ENCODE data around the gene SLC34A1.
"Not testable (repeated sequence)": the region's sequence is repeated elsewhere in the genome, so short reads cannot be mapped to it uniquely, and the experiment has no call there.

Gene SLC34A1

DNA sequence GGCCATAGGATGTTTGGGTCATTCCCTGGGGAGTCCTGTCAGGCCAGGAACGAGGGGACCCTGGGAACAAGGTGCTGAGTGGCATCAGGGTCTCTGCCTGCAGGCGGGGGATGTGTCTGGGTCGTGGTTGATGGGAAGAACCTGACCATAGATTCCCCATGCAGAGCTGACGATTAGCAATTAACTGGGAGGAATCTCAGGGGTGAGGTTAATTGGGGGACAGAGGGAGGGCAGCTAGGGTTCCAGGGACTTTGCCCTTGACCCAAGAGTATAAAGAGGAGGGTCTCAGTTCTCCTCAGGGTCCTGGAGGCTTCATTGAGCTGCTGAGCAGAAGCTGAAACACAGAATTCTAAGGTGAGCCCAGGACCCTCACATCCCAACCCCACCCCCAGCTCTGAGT is at the start of gene SLC34A1:
TSS of gene SLC34A1 (plus strand) at position 301 of the 400 bp plus-strand sequence. CDS start 1,308 bp downstream, outside the sequence.
- no peak for DNase-seq (ENCODE audit: low read depth in 2 of 2)

DNA sequence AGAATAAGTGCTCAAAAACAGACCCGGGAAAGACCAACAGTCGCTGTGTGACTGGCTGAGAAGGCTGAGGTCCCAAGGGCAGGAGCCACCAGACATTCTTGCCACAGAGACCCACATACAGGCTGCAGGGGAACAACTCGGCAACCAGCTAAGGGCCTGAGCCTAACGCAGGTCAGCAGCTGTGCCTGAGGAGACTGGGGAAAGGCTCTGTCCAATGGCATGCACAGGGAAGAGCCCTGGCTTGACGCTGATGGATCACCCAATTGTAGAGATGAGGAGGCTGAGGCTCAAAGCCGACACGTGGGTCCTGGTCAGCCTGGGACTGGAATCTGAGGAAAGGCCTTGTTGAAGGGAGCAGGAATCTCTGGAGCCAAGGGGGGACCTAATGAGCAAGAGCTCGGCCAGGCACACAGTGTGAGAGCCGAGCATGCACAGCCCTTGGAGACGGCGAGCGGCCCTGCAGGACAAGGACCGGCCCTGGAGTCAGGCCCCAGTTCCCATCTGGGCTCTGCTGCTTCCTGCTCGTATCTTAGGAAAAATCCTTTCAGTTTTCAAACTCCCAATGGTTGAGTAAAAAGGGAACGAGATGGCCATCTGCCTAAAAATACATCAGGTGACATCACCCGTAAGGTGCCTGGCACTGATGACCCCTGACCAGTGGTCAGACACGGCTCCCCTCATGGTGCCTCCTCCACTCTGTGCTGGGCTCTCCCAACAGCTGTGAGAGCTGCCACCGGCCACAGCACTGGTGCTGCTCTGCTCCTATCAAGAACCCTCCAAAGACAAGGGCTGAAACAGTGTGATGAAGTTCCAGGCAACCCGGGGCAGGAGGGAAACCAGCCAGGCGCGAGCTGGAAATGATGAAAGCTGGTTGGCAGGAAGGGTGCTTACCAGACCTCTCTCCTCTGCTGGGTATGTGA is 49.2 kb upstream of the SLC34A1 start:
- DNase-seq (ENCODE audit: low read depth in 2 of 2), result no peak

GRCh38 chr5:177335701-177336065 is 48.6 kb upstream of the SLC34A1 start:
- DNase-seq (ENCODE audit: low read depth in 2 of 2), result no peak

DNA sequence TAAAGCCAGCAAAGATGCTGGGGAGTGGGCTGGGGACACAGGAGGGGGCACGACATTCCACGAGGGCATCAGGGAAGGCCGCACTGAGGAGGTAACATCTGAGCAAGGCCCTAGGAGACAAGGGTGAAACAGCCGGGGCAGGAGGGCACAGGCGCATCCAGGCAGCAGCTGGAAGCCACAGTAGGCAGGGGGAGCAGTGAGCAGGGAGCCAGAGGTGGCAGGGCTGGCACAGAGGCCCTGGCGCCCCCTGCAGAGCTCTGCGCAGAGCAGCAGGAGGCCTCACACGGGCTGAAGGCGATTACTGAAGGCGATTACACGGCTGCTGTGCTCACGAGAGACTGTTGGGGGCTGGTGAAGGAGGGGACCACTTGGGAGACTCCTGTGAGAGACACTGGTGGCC is 48.1 kb upstream of the SLC34A1 start:
- no peak for DNase-seq (ENCODE audit: low read depth in 2 of 2)

DNA sequence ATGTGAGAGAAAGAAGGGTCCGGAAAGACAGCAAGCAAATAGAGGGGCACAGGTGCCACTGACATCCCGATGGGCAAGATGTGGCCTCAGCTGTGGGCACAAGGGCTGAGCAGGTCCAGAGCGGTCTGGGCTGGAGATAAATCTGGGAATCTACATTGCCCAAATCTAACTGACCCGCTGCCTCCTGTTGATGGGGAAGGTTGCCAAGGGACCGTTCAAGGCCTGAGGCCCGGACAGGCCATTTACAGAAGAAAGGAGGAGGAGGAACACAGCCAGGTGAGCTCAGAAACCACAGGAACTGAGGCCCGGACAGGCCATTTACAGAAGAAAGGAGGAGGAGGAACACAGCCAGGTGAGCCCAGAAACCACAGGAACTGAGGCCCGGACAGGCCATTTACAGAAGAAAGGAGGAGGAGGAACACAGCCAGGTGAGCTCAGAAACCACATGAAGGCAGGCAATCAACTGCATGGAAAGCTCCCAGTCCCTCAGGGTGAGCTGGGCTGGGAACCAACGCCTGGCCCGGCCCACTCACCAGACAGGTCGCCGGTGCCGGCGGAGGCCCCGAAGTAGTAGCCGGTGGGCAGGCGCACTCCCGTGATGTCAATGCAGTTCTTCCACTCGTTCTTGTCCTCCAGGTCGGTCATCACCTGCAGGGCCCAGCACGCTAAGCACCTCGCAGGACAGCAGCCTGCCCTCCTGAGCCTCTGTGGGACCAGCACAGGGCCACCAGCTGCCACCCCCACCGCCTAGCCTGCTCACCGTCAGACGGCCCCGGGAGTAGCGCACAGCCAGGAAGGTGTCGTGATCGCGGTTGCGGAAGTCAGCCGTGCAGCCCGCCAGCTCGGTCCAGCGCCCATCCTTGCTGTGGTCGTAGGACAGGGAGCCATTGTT is 47.4 kb upstream of the SLC34A1 start:
- no peak for DNase-seq (ENCODE audit: low read depth in 2 of 2)

DNA sequence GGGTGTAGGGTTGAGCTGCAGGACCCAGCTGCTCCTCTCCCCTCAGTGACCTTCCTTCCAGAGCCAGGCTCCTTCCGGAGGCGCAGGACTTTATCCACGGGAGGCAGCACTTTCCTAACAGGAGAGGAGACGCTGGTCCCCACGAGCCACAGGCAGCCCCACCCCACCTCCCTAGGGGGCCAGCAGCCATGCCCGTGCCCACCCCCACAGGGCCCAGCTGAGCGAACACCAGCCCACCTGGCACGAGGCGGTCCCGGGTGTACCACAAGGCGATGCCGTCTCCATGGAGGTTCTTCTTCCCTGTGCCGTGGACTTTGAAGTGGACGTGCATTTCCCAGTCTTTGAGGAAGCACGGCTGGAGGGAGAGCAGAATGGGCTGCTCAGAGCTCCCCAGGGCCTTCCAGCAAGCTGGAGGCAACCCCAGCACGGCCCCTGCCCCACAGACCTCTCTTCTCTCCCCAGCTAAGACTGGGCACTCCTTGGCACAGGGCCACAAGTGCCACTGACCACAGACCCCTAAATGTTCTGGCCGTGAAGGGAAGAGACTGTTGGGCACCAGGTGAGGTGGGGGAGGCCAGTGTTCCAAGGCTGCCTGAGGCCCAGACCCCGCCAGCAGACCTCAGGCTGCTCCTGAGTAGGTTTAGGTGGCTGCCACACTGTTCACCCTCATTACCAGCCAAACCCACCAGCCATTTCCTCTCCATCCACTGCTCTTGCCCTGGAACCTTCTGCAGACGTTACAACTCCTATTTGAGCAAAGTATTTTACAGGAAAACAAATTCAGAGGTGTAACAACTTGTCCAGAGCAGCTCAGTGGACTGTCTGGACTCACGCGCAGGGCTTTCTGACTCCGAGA is 45.8 kb upstream of the SLC34A1 start:
- no peak for DNase-seq (ENCODE audit: low read depth in 2 of 2)

DNA sequence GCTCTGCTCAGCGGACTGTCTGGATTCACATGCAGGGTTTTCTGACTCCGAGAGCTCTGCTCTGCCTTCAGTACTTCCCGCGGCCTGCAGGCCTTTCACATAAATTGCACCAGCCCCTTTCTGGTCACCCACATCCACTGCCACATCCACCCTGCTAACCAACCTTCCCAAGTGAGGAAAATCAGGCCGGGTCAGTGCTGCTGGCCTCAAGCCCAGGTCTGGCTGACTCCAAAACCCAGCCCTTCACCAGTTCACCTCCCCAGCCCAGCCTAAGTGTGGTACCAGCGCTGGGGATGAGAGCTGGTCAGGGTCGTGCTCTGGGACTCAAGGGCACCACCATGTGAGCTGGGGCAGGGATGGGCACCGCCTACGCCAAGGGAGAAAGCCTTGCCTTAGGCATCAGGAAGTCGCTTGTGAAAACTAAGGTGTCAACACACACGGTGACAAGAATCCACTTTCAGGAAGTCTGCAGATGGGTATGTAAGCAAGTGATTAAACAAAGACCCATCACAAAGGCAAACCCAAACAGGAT is 45.1 kb upstream of the SLC34A1 start:
- no peak for DNase-seq (ENCODE audit: low read depth in 2 of 2)

DNA sequence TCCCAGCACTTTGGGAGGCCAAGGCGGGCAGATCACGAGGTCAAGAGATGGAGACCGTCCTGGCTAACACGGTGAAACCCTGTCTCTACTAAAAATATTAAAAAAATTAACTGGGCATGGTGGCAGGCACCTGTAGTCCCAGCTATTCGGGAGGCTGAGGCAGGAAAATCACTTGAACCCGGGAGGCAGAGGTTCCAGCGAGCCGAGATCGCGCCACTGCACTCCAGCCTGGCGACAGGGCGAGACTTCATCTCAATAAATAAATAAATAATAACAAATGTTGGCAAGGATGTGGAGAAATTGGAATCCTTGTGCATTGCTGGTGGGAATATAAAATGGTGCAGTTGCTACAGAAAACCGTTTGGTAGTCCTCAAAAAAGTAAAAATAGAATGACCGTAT is 41.2 kb upstream of the SLC34A1 start:
- not testable (repeated sequence) for DNase-seq (ENCODE audit: low read depth in 2 of 2)

DNA sequence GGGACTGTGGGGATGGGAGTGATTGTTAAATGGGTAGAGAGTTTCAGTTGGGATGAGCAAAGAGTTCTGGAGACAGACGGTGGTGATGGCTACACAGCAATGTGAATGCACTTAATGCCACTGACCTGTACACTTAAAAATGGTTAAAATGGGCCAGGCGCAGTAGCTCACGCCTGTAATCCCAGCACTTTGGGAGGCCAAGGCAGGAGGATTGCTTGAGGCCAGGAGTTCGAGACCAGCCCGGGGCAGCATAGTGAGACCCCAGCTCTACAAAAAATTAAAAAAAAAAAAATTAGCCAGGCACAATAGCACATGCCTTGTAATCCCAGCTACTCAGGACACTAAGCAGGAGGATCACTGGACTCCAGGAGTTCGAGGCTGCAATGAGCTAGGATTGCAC is 40.5 kb upstream of the SLC34A1 start:
- DNase-seq (ENCODE audit: low read depth in 2 of 2), result no peak

GRCh38 chr5:177344891-177345290 is 39.3 kb upstream of the SLC34A1 start:
- no peak for DNase-seq (ENCODE audit: low read depth in 2 of 2)

GRCh38 chr5:177346820-177347219 is 37.4 kb upstream of the SLC34A1 start:
- no peak for DNase-seq (ENCODE audit: low read depth in 2 of 2)

DNA sequence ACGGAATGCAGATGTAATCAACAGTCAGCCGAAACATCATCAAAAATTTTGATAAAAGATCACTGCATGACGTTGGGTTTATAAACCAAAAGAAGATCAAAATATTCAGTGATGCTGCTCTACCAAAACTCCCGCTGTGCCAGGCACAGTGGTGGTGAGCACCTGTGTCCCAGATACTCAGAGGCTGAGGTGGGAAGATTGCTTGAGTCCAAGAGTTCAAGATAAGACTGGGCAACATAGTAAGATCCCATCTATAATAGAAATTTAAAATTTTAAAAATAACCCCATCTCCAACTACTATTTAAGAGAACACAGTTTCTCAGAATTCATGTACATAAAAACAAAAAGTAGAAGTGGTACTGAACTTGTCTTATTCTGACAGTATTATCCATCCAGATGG is 36.5 kb upstream of the SLC34A1 start:
- DNase-seq (ENCODE audit: low read depth in 2 of 2), result no peak

DNA sequence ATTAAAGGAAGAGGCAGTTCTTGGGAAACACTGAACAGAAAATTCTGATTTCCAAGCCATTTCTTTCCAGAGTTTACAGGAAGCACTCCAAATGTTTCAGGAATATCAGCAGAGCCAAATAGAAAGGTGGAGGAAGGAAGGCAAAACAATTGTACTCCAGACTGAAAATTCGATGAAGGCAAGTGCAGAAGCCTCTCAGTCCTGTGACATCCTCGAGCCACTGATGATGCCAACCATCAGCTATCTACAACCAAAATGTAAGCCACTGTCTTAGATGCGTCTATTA is 34.9 kb upstream of the SLC34A1 start:
- DNase-seq (ENCODE audit: low read depth in 2 of 2), result no peak

DNA sequence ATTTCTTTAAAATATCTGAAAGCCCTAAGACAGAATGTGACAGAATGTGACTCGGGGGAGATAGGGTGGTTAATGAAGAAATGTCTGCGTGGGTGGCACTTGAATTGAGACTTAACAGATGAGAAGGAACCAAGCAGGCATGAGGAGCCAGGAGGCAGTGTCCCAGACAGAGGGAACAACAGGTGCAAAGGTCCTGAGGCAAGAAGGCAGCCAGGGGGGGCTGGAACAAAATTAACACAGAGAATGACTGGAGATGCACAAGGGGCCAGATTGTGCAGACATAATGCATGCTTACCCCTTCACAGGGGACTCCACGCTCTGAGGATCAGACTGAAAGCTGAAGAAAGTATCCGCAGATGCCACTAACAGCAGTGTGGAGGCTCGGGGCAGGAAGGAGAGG is 34.5 kb upstream of the SLC34A1 start:
- DNase-seq (ENCODE audit: low read depth in 2 of 2), result no peak

- DNase-seq (ENCODE audit: low read depth in 2 of 2), result no peak
These were observed 33.4 kb upstream of the SLC34A1 start for GRCh38 chr5:177350776-177351391.

- DNase-seq (ENCODE audit: low read depth in 2 of 2), result peak; percentile 95
These were observed 32.6 kb upstream of the SLC34A1 start, which contains the start of gene LMAN2 for GRCh38 chr5:177351392-177352329. TSS of gene LMAN2 (minus strand) at chr5:177351668. CDS start at chr5:177351647, 21 bp downstream.

GRCh38 chr5:177353093-177353492 is 31.1 kb upstream of the SLC34A1 start:
- DNase-seq (ENCODE audit: low read depth in 2 of 2), result no peak

- no peak for DNase-seq (ENCODE audit: low read depth in 2 of 2)
These were observed 30.0 kb upstream of the SLC34A1 start for GRCh38 chr5:177354256-177354655.

DNA sequence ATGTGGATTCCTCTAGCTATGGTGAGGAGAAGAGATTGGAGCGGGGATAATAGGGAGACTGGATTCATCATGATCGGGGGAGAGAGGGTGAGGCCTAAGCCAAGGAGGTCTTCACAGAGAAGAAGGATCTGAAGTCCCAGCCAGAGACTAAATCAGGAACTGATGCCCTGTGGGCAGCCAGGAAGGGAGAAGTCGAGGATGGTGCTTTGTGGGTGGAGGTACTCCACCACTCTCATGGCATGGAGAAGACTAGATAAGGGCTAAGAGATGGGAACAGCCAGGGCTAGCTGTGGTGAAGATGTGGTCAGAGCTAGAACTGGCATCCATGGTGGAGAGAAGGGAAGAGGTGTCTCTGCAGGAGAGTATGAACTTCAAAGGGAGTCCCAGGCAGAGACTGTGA is 29.5 kb upstream of the SLC34A1 start:
- DNase-seq (ENCODE audit: low read depth in 2 of 2), result no peak
